ENCODE measurements around the gene NAT8L.

The NAT8L gene

GRCh38 chr4:2064276-2064991, 5.3 kb downstream of the NAT8L start:
- no peak for DNase-seq (ENCODE audit: low read depth)

GRCh38 chr4:2065106-2065930, 6.2 kb downstream of the NAT8L start:
- no peak for DNase-seq (ENCODE audit: low read depth)

GRCh38 chr4:2066011-2066551, 7.0 kb downstream of the NAT8L start:
- DNase-seq (ENCODE audit: low read depth), result no peak

GRCh38 chr4:2066571-2067445, 7.7 kb downstream of the NAT8L start:
- DNase-seq (ENCODE audit: low read depth), result no peak

- no peak for DNase-seq (ENCODE audit: low read depth)
Measured at GRCh38 chr4:2067446-2068197, 8.5 kb downstream of the NAT8L start.

GRCh38 chr4:2068198-2068470, 9.0 kb downstream of the NAT8L start:
- DNase-seq (ENCODE audit: low read depth), result no peak

- no peak for DNase-seq (ENCODE audit: low read depth)
Measured at GRCh38 chr4:2068566-2068965, 9.4 kb downstream of the NAT8L start.

- DNase-seq (ENCODE audit: low read depth), result no peak
Measured at GRCh38 chr4:2069161-2069971, 10.2 kb downstream of the NAT8L start.

- no peak for DNase-seq (ENCODE audit: low read depth)
Measured at GRCh38 chr4:2069986-2070385, 10.9 kb downstream of the NAT8L start.

GRCh38 chr4:2070421-2071251, 11.5 kb downstream of the NAT8L start:
- DNase-seq (ENCODE audit: low read depth), result no peak

GRCh38 chr4:2071252-2071911, 12.3 kb downstream of the NAT8L start:
- no peak for DNase-seq (ENCODE audit: low read depth)

GRCh38 chr4:2071912-2072867, 13.1 kb downstream of the NAT8L start:
- no peak for DNase-seq (ENCODE audit: low read depth)

- DNase-seq (ENCODE audit: low read depth), result no peak
Measured at GRCh38 chr4:2072971-2073807, 14.1 kb downstream of the NAT8L start.

- DNase-seq (ENCODE audit: low read depth), result no peak
Measured at GRCh38 chr4:2073808-2074481, 14.8 kb downstream of the NAT8L start.

- DNase-seq (ENCODE audit: low read depth), result no peak
Measured at GRCh38 chr4:2074588-2074987, 15.5 kb downstream of the NAT8L start.

- DNase-seq (ENCODE audit: low read depth), result no peak
Measured at GRCh38 chr4:2075171-2075986, 16.3 kb downstream of the NAT8L start.
